GM12891 (cell line): ENCODE data around the gene CPB2.

Source experiments
- DNase-seq: peaks from one replicate; pipeline ENCODE4 v3.0.0; 2011; ENCODE audit warnings: low spot score; ENCODE audit not compliant: insufficient read length
- FAIRE-seq: peaks from 2 replicates; lab custom pipeline; 2011; peaks lifted over from hg19 to GRCh38; lab: Jason Lieb, UNC
- PAX5 ChIP-seq: IDR thresholded peaks from 2 replicates; pipeline ENCODE4 v1.6.1; 2011; ENCODE audit warnings: low read length, moderate library complexity, mild to moderate bottlenecking; ENCODE audit not compliant: insufficient read depth, severe bottlenecking
- POLR2A ChIP-seq: IDR thresholded peaks from 2 replicates; pipeline ENCODE4 v1.6.1; 2011; ENCODE audit warnings: low read depth, low read length, control low read depth
- POLR2AphosphoS5 ChIP-seq: IDR thresholded peaks from 2 replicates; pipeline ENCODE4 v1.6.1; 2011; ENCODE audit warnings: low read depth, low read length, control low read depth
- POU2F2 ChIP-seq: IDR thresholded peaks from 2 replicates; pipeline ENCODE4 v1.6.1; 2011; ENCODE audit warnings: low read depth, mild to moderate bottlenecking, control low read depth, low read length, moderate library complexity
- SPI1 ChIP-seq: IDR thresholded peaks from 2 replicates; pipeline ENCODE4 v1.6.1; 2011; ENCODE audit warnings: low read depth, low read length, control low read depth
- TAF1 ChIP-seq: IDR thresholded peaks from 2 replicates; pipeline ENCODE4 v1.6.1; 2011; ENCODE audit warnings: low read depth, low read length, control low read depth

Gene CPB2

GRCh38 chr13:46101484-46102254 is 3.2 kb downstream of the CPB2 start:
- TF ChIP-seq SPI1 (peak; percentile 58; the same call in 1 of the 2 replicates), POU2F2 (no peak)
- FAIRE-seq = peak; percentile 79
- no peak for DNase-seq

- TF ChIP-seq POU2F2 (no peak), POLR2AphosphoS5 (no peak), TAF1 (no peak), SPI1 (no peak), POLR2A (no peak), PAX5 (no peak)
- no peak for DNase-seq
- no peak for FAIRE-seq
Measured at GRCh38 chr13:46101002-46101401, 3.8 kb downstream of the CPB2 start.

- TF ChIP-seq POLR2A = no peak
- peak; percentile 16; the same call in 1 of the 2 replicates for TF ChIP-seq SPI1
- DNase-seq (no peak), FAIRE-seq (peak; percentile 5)
Measured at GRCh38 chr13:46100191-46100815, 4.5 kb downstream of the CPB2 start.

GRCh38 chr13:46097663-46098062 is 7.2 kb downstream of the CPB2 start:
- DNase-seq (no peak), FAIRE-seq (no peak)
- no peak for TF ChIP-seq POLR2AphosphoS5
- TF ChIP-seq TAF1 = no peak
- TF ChIP-seq SPI1 = no peak
- no peak for TF ChIP-seq POU2F2
- TF ChIP-seq PAX5 = no peak
- no peak for TF ChIP-seq POLR2A

- no peak for TF ChIP-seq SPI1
- no peak for DNase-seq
Measured at GRCh38 chr13:46097015-46097414, 7.8 kb downstream of the CPB2 start.

GRCh38 chr13:46094478-46094877 is 10.4 kb downstream of the CPB2 start:
- TF ChIP-seq POU2F2 (no peak), SPI1 (no peak), PAX5 (no peak), POLR2A (no peak), TAF1 (no peak), POLR2AphosphoS5 (no peak)
- no peak for DNase-seq
- FAIRE-seq = no peak

More at GRCh38 chr13:46097015-46097414, 7.8 kb downstream of the CPB2 start:
- FAIRE-seq = no peak

- DNase-seq = no peak
- no peak for TF ChIP-seq SPI1
- TF ChIP-seq POLR2AphosphoS5 = no peak
- TF ChIP-seq POLR2A = no peak
- no peak for TF ChIP-seq POU2F2
- TF ChIP-seq PAX5 = no peak
- no peak for TF ChIP-seq TAF1
- FAIRE-seq = no peak
Measured at GRCh38 chr13:46088821-46089562, 15.8 kb downstream of the CPB2 start.

- DNase-seq (no peak), FAIRE-seq (no peak)
- TF ChIP-seq POU2F2 (no peak), PAX5 (no peak), POLR2AphosphoS5 (no peak), SPI1 (no peak), TAF1 (no peak), POLR2A (no peak)
Measured at GRCh38 chr13:46087481-46087880, 17.4 kb downstream of the CPB2 start.

- no peak for TF ChIP-seq POLR2AphosphoS5
- no peak for TF ChIP-seq POU2F2
- TF ChIP-seq PAX5 = no peak
- no peak for TF ChIP-seq POLR2A
- TF ChIP-seq TAF1 = no peak
- TF ChIP-seq SPI1 = no peak
- FAIRE-seq = no peak
- no peak for DNase-seq
Measured at GRCh38 chr13:46086985-46087384, 17.8 kb downstream of the CPB2 start.

- TF ChIP-seq PAX5 (no peak), POLR2AphosphoS5 (no peak)
- no peak for FAIRE-seq
- no peak for DNase-seq
Measured at GRCh38 chr13:46086421-46086922, 18.4 kb downstream of the CPB2 start.
